WTC11 (cell line): ENCODE measurements around the gene TNFSF15.

Experiments used
- CTCF ChIP-seq: fragments of 200-600 bp; IDR thresholded peaks from 2 replicates; pipeline ENCODE4 v1.8.0; 2022; ENCODE audit warnings: antibody characterized with exemption
- USF2 ChIP-seq: sonication (generic); formaldehyde crosslinking; IDR thresholded peaks from 2 replicates; pipeline ENCODE4 v1.8.1; 2023; ENCODE audit warnings: mild to moderate bottlenecking, missing genetic modification reagents, moderate library complexity
- ZNF317 ChIP-seq: sonication (generic); formaldehyde crosslinking; IDR thresholded peaks from 2 replicates; pipeline ENCODE4 v1.8.1; 2023; ENCODE audit warnings: low read depth, mild to moderate bottlenecking, moderate library complexity, missing genetic modification reagents, borderline replicate concordance

- TF ChIP-seq CTCF = no peak
- no peak for TF ChIP-seq ZNF317 (CRISPR knock-in tag)
- no peak for TF ChIP-seq USF2
Observed at GRCh38 chr9:114805670-114806525, at the start of gene TNFSF15.
